Esophagus muscularis mucosa (tissue), 4 donors: ENCODE results near the gene PF4V1.

Experiments
- CTCF ChIP-seq, 3 experiments: fragments of 200-600 bp in 2 of 3; fragments of 450-650 bp in 1 of 3; sonication (generic) in 2 of 3; IDR thresholded peaks; one replicate each; pipeline ENCODE4 v1.5.1; 2017 to 2019; ENCODE audit warnings: antibody characterized with exemption in 3 of 3, mild to moderate bottlenecking in 2 of 3, moderate library complexity in 1 of 3
- EP300 ChIP-seq: sonication (generic); formaldehyde crosslinking; IDR thresholded peaks from one replicate; pipeline ENCODE4 v1.6.1; 2017; ENCODE audit warnings: antibody characterized with exemption
- POLR2A ChIP-seq: fragments of 450-650 bp; IDR thresholded peaks from one replicate; pipeline ENCODE4 v1.6.1; 2017; ENCODE audit warnings: antibody characterized with exemption, moderate library complexity, mild to moderate bottlenecking, low read depth
- POLR2AphosphoS5 ChIP-seq, 2 donors: sonication (generic); formaldehyde crosslinking; IDR thresholded peaks; one replicate each; pipeline ENCODE4 v1.6.1; 2017; ENCODE audit warnings: antibody characterized with exemption in 2 of 2

DNA sequence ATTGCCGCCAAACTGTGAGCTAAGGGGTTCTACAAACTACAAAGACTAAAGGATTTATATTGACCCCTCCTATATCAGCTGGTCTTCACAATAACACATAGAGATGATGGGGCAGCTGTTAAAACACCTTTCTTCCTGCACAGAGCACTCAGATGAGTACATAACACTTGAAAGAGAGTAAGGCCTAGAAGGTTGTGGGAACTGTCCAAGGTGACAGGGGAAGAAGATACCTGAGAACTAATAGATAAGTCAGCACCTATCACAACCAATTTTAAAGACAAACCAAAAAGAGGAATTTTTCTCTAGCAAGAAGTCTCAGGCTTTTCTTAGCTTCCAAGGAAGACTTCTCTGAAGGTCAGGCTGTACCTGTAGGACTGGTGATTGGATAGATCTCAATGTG, 35.8 kb upstream of the PF4V1 start:
- TF ChIP-seq CTCF (IDR thresholded peaks at IDR 0.05), result no peak
- TF ChIP-seq POLR2AphosphoS5 (IDR thresholded peaks at IDR 0.05), result no peak
- no peak for TF ChIP-seq POLR2A
- no peak for TF ChIP-seq EP300
